ENCODE results near the gene HMGXB3.

HMGXB3 gene

GRCh38 chr5:150052956-150053712 lies 52.6 kb downstream of the HMGXB3 start:
- DNase-seq = peak; percentile 9

GRCh38 chr5:150053713-150054392 lies 53.3 kb downstream of the HMGXB3 start:
- DNase-seq = no peak

GRCh38 chr5:150054569-150054968 lies 54.0 kb downstream of the HMGXB3 start:
- DNase-seq = no peak

- DNase-seq = no peak
Measured at GRCh38 chr5:150055326-150056074, 55.0 kb downstream of the HMGXB3 start.

GRCh38 chr5:150056075-150056443 lies 55.5 kb downstream of the HMGXB3 start:
- DNase-seq = no peak

GRCh38 chr5:150057052-150057451 lies 56.5 kb downstream of the HMGXB3 start:
- DNase-seq = no peak

- DNase-seq = no peak
Measured at GRCh38 chr5:150057511-150057910, 57.0 kb downstream of the HMGXB3 start.

- DNase-seq = no peak
Measured at GRCh38 chr5:150057996-150058395, 57.5 kb downstream of the HMGXB3 start.

- peak; percentile 77 for DNase-seq
Measured at GRCh38 chr5:150058480-150059126, 58.1 kb downstream of the HMGXB3 start.

GRCh38 chr5:150059623-150060022 lies 59.1 kb downstream of the HMGXB3 start:
- no peak for DNase-seq

GRCh38 chr5:150060471-150060870 lies 59.9 kb downstream of the HMGXB3 start:
- no peak for DNase-seq

- DNase-seq = no peak
Measured at GRCh38 chr5:150061538-150061995, 61.0 kb downstream of the HMGXB3 start.

GRCh38 chr5:150062216-150062922 lies 61.8 kb downstream of the HMGXB3 start:
- DNase-seq = no peak

- DNase-seq = no peak
Measured at GRCh38 chr5:150063638-150064037, 63.1 kb downstream of the HMGXB3 start.

GRCh38 chr5:150064681-150065220 lies 64.2 kb downstream of the HMGXB3 start:
- DNase-seq = no peak

GRCh38 chr5:150065346-150065745 lies 64.8 kb downstream of the HMGXB3 start:
- DNase-seq = no peak

GRCh38 chr5:150065886-150066285 lies 65.3 kb downstream of the HMGXB3 start:
- DNase-seq = no peak

GRCh38 chr5:150066436-150066835 lies 65.9 kb downstream of the HMGXB3 start:
- no peak for DNase-seq

- DNase-seq = no peak
Measured at GRCh38 chr5:150066901-150067396, 66.4 kb downstream of the HMGXB3 start.

GRCh38 chr5:150067405-150067960 lies 66.9 kb downstream of the HMGXB3 start:
- no peak for DNase-seq

- DNase-seq = no peak
Measured at GRCh38 chr5:150068071-150068470, 67.5 kb downstream of the HMGXB3 start.

- DNase-seq = no peak
Measured at GRCh38 chr5:150068472-150068871, 67.9 kb downstream of the HMGXB3 start.
